Kidney epithelial cell (primary cell): ENCODE data around the gene LIF. TPM values are rescaled to one million over a fixed set of nuclear protein-coding genes. Genes with fewer than 3 reads are reported as not detected.

Source experiments
- DNase-seq: peaks from one replicate; pipeline ENCODE4 v3.0.0-alpha.2; 2010; ENCODE audit warnings: low read depth
- H3K27me3 ChIP-seq: 2 replicates; pipeline ENCODE4 v1.6.0; 2011; ENCODE audit warnings: low read length; ENCODE audit not compliant: control insufficient read depth, insufficient read depth
- H3K36me3 ChIP-seq: 2 replicates; pipeline ENCODE4 v1.5.1; 2011; ENCODE audit warnings: low read length; ENCODE audit not compliant: control insufficient read depth, insufficient read depth
- H3K4me3 ChIP-seq: 2 replicates; pipeline ENCODE4 v1.5.1; 2011; ENCODE audit warnings: low read depth, mild to moderate bottlenecking, control low read depth, low read length
- CTCF ChIP-seq: IDR thresholded peaks from 2 replicates; pipeline ENCODE4 v1.5.1; 2011; ENCODE audit warnings: mild to moderate bottlenecking, moderate library complexity, low read length, control low read depth, inconsistent platforms; ENCODE audit not compliant: insufficient read depth, poor library complexity, severe bottlenecking
- total RNA-seq: library from RNA; depleted of rRNA; stranded (reverse); fragments of >200 nt; gene quantifications from 2 replicates; pipeline ENCODE4 v1.2.3, GENCODE V29; 2015

The LIF gene
- total RNA-seq, 1 donor from 2014 or later: 112 TPM

GRCh38 chr22:30262917-30263741 lies 16.6 kb upstream of the LIF start:
- no peak overlapping the region for H3K4me3 ChIP-seq
- no peak for DNase-seq
- TF ChIP-seq CTCF: peak; percentile 97
- no peaks in the 10 kb centered on the region for H3K27me3 ChIP-seq
- no peaks in the 10 kb centered on the region for H3K36me3 ChIP-seq

- TF ChIP-seq CTCF: no peak
- H3K4me3 ChIP-seq: no peak overlapping the region
- DNase-seq: no peak
- no peaks in the 10 kb centered on the region for H3K36me3 ChIP-seq
- H3K27me3 ChIP-seq: no peaks in the 10 kb centered on the region
Observed at GRCh38 chr22:30262112-30262511, 15.6 kb upstream of the LIF start.

GRCh38 chr22:30261134-30261533 lies 14.6 kb upstream of the LIF start:
- no peaks in the 10 kb centered on the region for H3K36me3 ChIP-seq
- H3K4me3 ChIP-seq: no peak overlapping the region
- no peaks in the 10 kb centered on the region for H3K27me3 ChIP-seq
- TF ChIP-seq CTCF: no peak
- no peak for DNase-seq

- Histone ChIP-seq H3K4me3 (no peak overlapping the region), H3K36me3 (no peaks in the 10 kb centered on the region), H3K27me3 (no peaks in the 10 kb centered on the region)
- TF ChIP-seq CTCF: no peak
- DNase-seq: no peak
Observed at GRCh38 chr22:30260682-30261081, 14.1 kb upstream of the LIF start.

GRCh38 chr22:30260276-30260675 lies 13.7 kb upstream of the LIF start:
- Histone ChIP-seq H3K4me3 (no peak overlapping the region), H3K27me3 (no peaks in the 10 kb centered on the region), H3K36me3 (no peaks in the 10 kb centered on the region)
- TF ChIP-seq CTCF: no peak
- no peak for DNase-seq

- Histone ChIP-seq H3K4me3 (no peak overlapping the region), H3K36me3 (peaks cover 4% of the 10 kb centered on the region), H3K27me3 (no peaks in the 10 kb centered on the region)
- no peak for DNase-seq
- TF ChIP-seq CTCF: no peak
Observed at GRCh38 chr22:30254314-30254713, 7.8 kb upstream of the LIF start.
